ENCODE results near the gene GLB1L. TPM values are rescaled to one million over a fixed set of nuclear protein-coding genes. Genes with fewer than 3 reads are reported as not detected.
A peak's percentile ranks its signal among the peaks of the same experiment; 100 is the strongest.

The GLB1L gene
- total RNA-seq (2021; fragmentation: NEBNext Ultra II Directional; extraction: Animal tissue kit (Norgen Biotek cat#: 25700)) (3.2 and 3.7 TPM in 2 replicates), polyA plus RNA-seq (2011; rRNA removed) (3.7 and 4.0 TPM in 2 replicates), polyA minus RNA-seq (2011; rRNA and poly(A)+ RNA removed) (2.5 and 3.3 TPM in 2 replicates)
- polyA plus RNA-seq (2011; cell fraction: cytosol; rRNA removed): 4.0 TPM
- 7.6 TPM for polyA plus RNA-seq (2011; cell fraction: nucleus; rRNA removed)
- polyA plus RNA-seq (2012, experiment 1 of 2): 2.2 to 4.8 TPM (median 3.3 TPM) in 4 replicates
- polyA plus RNA-seq (2012, experiment 2 of 2): 1.3 TPM
- 4.1 TPM for polyA plus RNA-seq (2013, experiment 1 of 2)
- 3.8 TPM for polyA plus RNA-seq (2013, experiment 2 of 2)
- polyA minus RNA-seq (2011; cell fraction: cytosol; rRNA and poly(A)+ RNA removed): 1.8 TPM
- polyA minus RNA-seq (2011; cell fraction: nucleus; rRNA and poly(A)+ RNA removed): 7.1 TPM
- long read RNA-seq, experiment 1: 0 reads
- long read RNA-seq, experiment 2: 0 reads

DNA sequence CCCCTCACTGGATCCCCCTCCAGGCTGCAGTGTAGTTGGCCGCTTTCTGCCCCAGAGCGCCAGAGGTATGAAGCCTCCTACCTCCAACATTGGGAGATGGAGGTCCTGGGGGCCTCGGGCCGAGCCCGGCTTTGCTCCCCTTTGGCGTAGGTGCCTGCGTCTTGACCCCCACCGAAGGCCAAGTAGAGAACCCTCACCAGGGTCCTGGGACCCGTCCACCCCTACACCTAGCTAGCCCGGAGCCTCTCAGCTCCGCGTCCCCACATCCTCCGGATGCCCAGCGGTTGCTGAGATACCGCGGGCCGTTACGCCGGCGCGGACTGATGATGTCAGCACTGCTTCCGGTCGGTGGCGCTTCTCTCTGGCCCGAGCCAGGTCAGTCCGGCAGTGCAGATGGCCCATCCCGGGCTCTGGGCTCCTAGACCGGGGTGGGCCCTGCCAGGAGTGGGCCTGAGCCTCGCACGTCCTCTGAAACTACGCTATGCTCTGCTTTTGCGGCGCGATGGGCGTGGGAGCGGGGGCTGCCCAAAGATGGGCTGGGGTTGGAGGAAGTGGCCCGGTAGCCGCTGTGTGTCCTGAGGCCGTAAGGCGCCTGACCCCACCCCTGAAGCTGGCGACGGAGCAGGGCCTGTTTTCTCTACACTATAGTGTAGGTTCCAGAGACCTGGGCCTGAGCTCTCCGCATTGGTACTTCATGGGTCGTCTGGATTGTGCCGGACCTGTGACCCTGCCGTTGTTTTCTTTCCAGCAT lies at the start of gene GLB1L, which contains the start of gene STK16:
Gene GLB1L (minus strand): TSS at position 297 of the 751 bp plus-strand sequence. CDS start 1,871 bp downstream, outside the sequence.
Gene STK16 (plus strand): TSS at position 332 of the 751 bp plus-strand sequence. CDS start 521 bp downstream, outside the sequence.
- H3K18ac ChIP-seq (ENCODE audit: extremely low read depth, low read length): peak within 1 kb of the TSS; percentile 93
- H3K4me2 ChIP-seq (ENCODE audit: insufficient read depth in 1 of 2, low read depth in 2 of 2, low read length in 2 of 2): peak within 1 kb of the TSS; percentile 91 to 98
- H3K27ac ChIP-seq (ENCODE audit: low read depth, low read length): peak within 1 kb of the TSS; percentile 91
- no peak within 1 kb of the TSS for H3K23ac ChIP-seq (ENCODE audit: insufficient read length)
- H4K91ac ChIP-seq (replicated peaks; ENCODE audit: insufficient read length, low read length): peak within 1 kb of the TSS; percentile 83
- POLR2A ChIA-PET (ENCODE audit: partially characterized antibody): interaction anchor here (1.0 to 14.9 kb wide), 25 partner anchors 9 to 143 kb away, joined by 3 to 190 read pairs (median 4); partner anchors contain the start of genes ABCB6, ANKZF1, ATG9A and CNPPD1
- H3K4ac ChIP-seq (replicated peaks; ENCODE audit: insufficient read length, low read depth, low read length): peak within 1 kb of the TSS; percentile 85
- CTCF ChIA-PET (ENCODE audit: partially characterized antibody): interaction anchor here (0.6 to 3.0 kb wide), 19 partner anchors 9 to 296 kb away, joined by 3 to 24 read pairs (median 4); partner anchors contain the start of genes ANKZF1, ATG9A, DNAJB2 and NHEJ1
- H4K5ac ChIP-seq (ENCODE audit: insufficient read length, low read depth, low read length): peak within 1 kb of the TSS; percentile 97
- no peak for FAIRE-seq
- peak within 1 kb of the TSS; percentile 96 for H2BK5ac ChIP-seq (ENCODE audit: low read depth, low read length)
- H2AK5ac ChIP-seq (ENCODE audit: low read depth, low read length): peak within 1 kb of the TSS; percentile 70; the same call in 1 of the 2 replicates
- peak within 1 kb of the TSS; percentile 90; the same call in 1 of the 2 replicates for H2BK12ac ChIP-seq (ENCODE audit: low read depth, low read length)
- no peaks in the 10 kb centered on the region for H4K20me1 ChIP-seq (replicated peaks in 1 of 2; ENCODE audit: control insufficient read depth in 1 of 2, insufficient read depth in 2 of 2, low read length in 2 of 2)
- H3K23me2 ChIP-seq (ENCODE audit: low read depth, low read length): peaks cover 8% of the 10 kb centered on the region
- no peak within 1 kb of the TSS for H2BK20ac ChIP-seq (ENCODE audit: low read length)
- H3K4me3 ChIP-seq (ENCODE audit: extremely low read depth in 1 of 4, insufficient read depth in 2 of 4, low read depth in 3 of 4, low read length in 4 of 4): peak within 1 kb of the TSS; percentile 74 to 81 (median 80)
- no peaks in the 10 kb centered on the region for H3K9me3 ChIP-seq (ENCODE audit: insufficient read depth in 2 of 2, low read depth in 1 of 2, low read length in 1 of 2)
- H2BK15ac ChIP-seq (ENCODE audit: low read length): no peak within 1 kb of the TSS
- H2BK120ac ChIP-seq (replicated peaks; ENCODE audit: low read depth, low read length): no peak within 1 kb of the TSS
- peaks cover 0 to 5% (median 3%) of the 10 kb centered on the region in 4 experiments; a peak in 3 of 7 replicates for H3K4me1 ChIP-seq (replicated peaks in 1 of 4; ENCODE audit: control insufficient read depth in 3 of 4, insufficient read depth in 4 of 4, low read length in 3 of 4)
- 6% methylated on average over 38 of the region's 46 CpGs; no CpG with 5 or more reads in 1 of the 2 experiments for WGBS, 2 experiments (ENCODE audit: extremely low coverage in 1 of 2, insufficient coverage in 1 of 2, insufficient read length in 1 of 2, insufficient replicate concordance in 2 of 2, low coverage in 1 of 2, low lambda C conversion rate in 2 of 2, missing lambda C conversion rate in 1 of 2)
- H3K27me3 ChIP-seq (replicated peaks in 1 of 4; ENCODE audit: control insufficient read depth in 3 of 4, extremely low read depth in 1 of 4, insufficient read depth in 3 of 4, low read length in 3 of 4): no peaks in the 10 kb centered on the region
- H3K79me1 ChIP-seq (ENCODE audit: low read depth, low read length): 0 out of 2 replicates have a peak, but pooled peaks cover 5% of the 10 kb centered on the region
- peak within 1 kb of the TSS; percentile 47; the same call in 1 of the 2 replicates for H2AFZ ChIP-seq (ENCODE audit: low read length)
- peaks cover 0 to 5% of the 10 kb centered on the region in 2 experiments; a peak in 1 of 4 replicates for H3K79me2 ChIP-seq (ENCODE audit: control insufficient read depth in 1 of 2, insufficient read depth in 2 of 2, low read length in 2 of 2)
- no peak within 1 kb of the TSS for H3K14ac ChIP-seq (ENCODE audit: insufficient read length)
- DNase-seq (ENCODE audit: low read depth in 1 of 2, low spot score in 2 of 2): peak in 1 of 2 experiments; percentile 98
- peaks cover 0 to 7% (median 3%) of the 10 kb centered on the region in 4 experiments; a peak in 5 of 8 replicates for H3K36me3 ChIP-seq (ENCODE audit: control insufficient read depth in 2 of 4, insufficient read depth in 4 of 4, low read length in 3 of 4)
- H3K9ac ChIP-seq (replicated peaks in 1 of 4; ENCODE audit: extremely low read depth in 1 of 4, low read depth in 3 of 4, low read length in 3 of 4): peak within 1 kb of the TSS; percentile 91 to 99 (median 94)
- H3K56ac ChIP-seq (replicated peaks; ENCODE audit: insufficient read length, low read depth, low read length): peak within 1 kb of the TSS; percentile 79
- peak within 1 kb of the TSS; percentile 100 for H4K8ac ChIP-seq (ENCODE audit: extremely low read depth, insufficient read depth, low read length)
- TF ChIP-seq NANOG (IDR thresholded peaks at IDR 0.05; ENCODE audit: insufficient read depth, low read depth, low read length, poor library complexity, severe bottlenecking) (no peak), EZH2 (IDR thresholded peaks at IDR 0.05; ENCODE audit: low read depth, low read length, severe bottlenecking) (no peak), NRF1 (IDR thresholded peaks at IDR 0.05; ENCODE audit: low read depth, low read length) (no peak), RBBP5 (IDR thresholded peaks at IDR 0.05; ENCODE audit: borderline replicate concordance, low read depth, low read length) (no peak), MAX (IDR thresholded peaks at IDR 0.05) (peak; percentile 53), YY1 (IDR thresholded peaks at IDR 0.05; ENCODE audit: low read depth, low read length) (no peak)
